Fibroblast of villous mesenchyme (primary cell): ENCODE measurements around the gene TMCO4. TPM values are rescaled to one million over a fixed set of nuclear protein-coding genes. Genes with fewer than 3 reads are reported as not detected.
"Not testable (repeated sequence)": the region's sequence is repeated elsewhere in the genome, so short reads cannot be mapped to it uniquely, and the experiment has no call there.

Experiments
- DNase-seq: peaks from one replicate; pipeline ENCODE4 v3.0.0-alpha.2; 2010; ENCODE audit warnings: low read depth
- H3K4me3 ChIP-seq: 2 replicates; pipeline ENCODE4 v1.5.1; 2011; ENCODE audit warnings: low read depth, mild to moderate bottlenecking, low read length
- total RNA-seq: library from RNA; depleted of rRNA; stranded (reverse); fragments of >200 nt; gene quantifications from 2 replicates; pipeline ENCODE4 v1.2.3, GENCODE V29; 2012
- TF ChIP-seq, protein P1 (sequence below): IDR thresholded peaks from 2 replicates; pipeline ENCODE4 v1.5.1; 2012; ENCODE audit warnings: low read depth, mild to moderate bottlenecking, low read length; ENCODE audit not compliant: insufficient read depth

TMCO4 gene
- total RNA-seq, 1 donor, result 20.7 TPM

DNA sequence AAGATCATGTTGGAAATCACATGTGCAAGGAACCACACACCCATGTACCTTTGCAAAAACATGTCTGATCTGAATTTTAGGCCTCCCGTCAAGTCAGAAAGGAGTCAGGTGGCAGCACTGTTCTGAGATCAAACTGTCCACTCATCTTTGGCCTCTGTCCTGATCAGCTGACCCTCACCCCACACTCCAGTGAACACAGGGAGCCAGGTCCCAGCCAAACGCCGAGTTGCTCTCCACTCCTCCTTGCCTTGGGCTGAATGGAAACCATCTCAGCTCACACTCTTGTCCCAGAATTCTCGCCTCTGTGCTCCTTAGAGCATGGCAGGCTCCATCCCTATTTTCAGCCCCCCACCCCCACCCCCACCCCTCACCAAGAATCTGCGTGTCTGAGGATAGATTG is 20.0 kb upstream of the TMCO4 start:
- no peak overlapping the region for H3K4me3 ChIP-seq
- TF ChIP-seq, protein P1, sequence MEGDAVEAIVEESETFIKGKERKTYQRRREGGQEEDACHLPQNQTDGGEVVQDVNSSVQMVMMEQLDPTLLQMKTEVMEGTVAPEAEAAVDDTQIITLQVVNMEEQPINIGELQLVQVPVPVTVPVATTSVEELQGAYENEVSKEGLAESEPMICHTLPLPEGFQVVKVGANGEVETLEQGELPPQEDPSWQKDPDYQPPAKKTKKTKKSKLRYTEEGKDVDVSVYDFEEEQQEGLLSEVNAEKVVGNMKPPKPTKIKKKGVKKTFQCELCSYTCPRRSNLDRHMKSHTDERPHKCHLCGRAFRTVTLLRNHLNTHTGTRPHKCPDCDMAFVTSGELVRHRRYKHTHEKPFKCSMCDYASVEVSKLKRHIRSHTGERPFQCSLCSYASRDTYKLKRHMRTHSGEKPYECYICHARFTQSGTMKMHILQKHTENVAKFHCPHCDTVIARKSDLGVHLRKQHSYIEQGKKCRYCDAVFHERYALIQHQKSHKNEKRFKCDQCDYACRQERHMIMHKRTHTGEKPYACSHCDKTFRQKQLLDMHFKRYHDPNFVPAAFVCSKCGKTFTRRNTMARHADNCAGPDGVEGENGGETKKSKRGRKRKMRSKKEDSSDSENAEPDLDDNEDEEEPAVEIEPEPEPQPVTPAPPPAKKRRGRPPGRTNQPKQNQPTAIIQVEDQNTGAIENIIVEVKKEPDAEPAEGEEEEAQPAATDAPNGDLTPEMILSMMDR, result no peak
- DNase-seq, result no peak

DNA sequence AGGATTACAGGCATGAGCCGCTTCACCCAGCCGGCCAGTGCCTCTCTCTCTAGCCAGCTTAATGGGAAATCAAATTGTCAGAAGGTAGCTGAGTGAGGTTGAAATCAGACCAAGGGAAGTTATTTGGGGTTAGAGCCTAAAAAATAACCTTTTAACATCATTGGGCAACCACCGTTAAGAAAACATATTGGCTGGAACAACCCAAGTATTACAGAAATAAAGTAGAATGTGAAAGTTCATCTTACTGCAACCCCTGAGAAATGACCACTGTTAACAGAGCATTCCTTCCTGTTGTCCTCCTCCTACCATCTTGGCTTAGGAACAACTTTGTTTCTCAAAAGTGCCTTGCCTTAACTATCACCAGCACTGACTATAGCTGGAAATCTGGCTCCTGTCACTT is 18.6 kb upstream of the TMCO4 start:
- TF ChIP-seq, protein P1, result no peak
- H3K4me3 ChIP-seq, result no peak overlapping the region
- no peak for DNase-seq

DNA sequence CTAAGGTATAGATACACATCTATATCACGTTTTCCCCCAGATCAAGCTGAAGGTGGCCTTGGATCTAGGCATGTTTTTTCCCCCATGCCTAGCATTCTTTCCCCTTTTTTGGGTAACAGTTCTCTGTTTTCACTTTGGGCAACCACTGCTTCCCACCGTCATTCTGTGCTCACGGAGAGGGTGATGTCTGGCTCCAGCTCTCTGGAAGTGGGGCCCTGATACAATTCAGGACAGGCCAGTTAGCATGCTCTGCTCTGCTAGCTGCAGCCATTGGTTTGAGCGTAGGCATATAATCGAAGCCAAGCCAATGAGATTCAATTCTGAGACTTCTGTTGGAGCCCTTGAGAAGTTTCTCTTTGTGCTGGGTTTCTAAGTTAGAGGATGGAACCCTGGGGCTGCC is 17.4 kb upstream of the TMCO4 start:
- no peak for DNase-seq
- H3K4me3 ChIP-seq, result no peak overlapping the region
- TF ChIP-seq, protein P1, result no peak

DNA sequence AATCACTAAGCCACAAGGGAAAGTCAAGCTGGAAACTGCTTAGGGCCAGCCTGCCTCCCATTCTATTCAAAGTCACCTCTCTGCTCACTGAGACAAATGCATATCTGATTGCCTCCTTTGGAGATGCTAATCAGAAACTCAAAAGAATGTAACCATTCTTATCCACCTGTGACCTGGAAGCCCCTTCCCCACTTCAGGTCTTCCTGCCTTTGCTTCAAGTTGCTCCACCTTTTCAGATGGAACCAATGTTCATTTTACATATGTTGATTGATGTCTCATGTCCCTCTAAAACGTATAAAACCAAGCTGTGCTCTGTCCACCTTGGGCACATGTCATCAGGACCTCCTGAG is 17.0 kb upstream of the TMCO4 start:
- not testable (repeated sequence) for H3K4me3 ChIP-seq, DNase-seq

DNA sequence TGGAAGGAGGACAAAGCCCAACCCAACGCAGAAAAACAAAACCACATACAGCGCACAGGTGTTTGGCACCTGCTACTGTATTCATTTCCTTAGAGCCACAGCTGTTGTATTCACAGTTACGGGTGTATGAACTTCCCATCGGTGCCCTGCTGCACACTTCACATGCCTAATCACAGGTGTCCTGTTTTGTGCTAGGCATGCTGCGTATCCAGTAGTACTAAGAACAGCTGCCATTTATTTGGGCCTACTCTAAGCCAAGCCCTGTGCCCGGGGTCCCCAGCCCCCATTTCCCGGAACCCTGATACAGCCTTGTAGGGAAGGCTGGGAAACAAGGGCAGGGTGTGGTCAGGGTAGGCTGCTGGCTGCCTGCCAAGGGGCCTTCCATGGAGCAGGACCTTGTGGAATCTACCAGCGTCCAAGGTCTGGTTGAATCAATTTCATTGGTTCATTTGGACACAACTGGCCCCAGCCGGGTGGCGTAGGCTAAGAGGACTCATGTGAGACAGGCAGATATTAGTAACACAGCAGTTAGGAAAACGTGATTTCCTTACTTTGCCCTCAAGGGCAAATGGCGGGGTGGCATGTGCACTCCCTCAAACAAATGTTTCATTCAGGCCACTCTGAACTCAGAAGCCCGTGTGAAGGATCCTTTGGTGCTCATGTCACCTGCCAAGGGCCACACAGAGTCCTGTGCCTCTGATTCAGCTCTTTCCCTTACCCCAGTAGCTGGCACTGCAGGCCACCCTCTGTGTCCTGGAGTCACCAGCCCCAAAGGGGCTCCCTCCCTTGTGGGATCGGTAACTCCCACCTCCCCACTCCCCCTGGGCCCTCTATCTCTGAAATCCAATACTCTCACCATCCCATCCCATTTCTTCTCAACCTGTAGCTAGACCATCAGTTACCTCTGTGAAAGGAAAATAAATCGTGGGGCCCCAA is 16.4 kb upstream of the TMCO4 start:
- H3K4me3 ChIP-seq, result no peak overlapping the region
- no peak for DNase-seq
- TF ChIP-seq, protein P1, result no peak

DNA sequence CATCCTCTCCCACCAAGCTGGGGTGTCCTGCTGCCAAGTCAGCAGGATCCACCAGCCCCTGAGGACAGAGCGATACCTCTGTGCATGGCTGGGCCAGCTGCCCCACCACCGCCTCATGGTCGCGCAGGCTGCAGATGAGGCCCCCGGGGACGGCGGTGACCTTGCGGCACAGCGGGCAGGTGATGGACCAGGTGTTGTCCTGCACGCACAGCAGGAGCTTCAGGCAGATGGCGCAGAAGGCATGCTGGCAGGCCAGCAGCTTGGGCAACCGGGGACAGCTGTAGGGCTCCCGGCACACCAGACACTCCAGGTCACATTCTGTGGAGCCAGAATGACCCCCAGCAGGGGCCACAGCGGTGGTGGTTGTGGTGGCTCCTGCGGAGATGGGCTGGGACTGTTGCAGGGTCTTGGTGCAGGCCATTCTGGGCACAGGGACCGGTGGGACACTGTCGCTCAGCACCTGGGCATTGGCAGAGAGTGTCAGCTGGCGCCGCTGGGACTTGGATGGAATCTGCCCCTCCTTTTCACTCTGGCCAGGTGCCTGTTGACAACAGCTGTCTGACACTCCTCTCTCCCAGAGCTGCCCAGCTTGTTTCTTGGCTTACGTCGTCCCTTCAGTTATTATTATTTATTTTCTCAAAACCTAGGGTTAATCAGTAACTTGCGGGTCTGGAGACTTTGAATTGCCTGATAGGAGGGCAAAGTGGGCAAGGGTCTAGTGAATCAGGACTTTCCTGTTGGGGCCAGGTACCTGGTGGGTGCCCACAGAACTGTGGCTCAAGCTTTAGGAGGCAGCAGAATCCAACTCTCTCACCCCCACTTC is 15.2 kb upstream of the TMCO4 start, which contains the start of gene RNF186:
Gene RNF186, minus strand, starts transcription at position 603 of the 823 bp plus-strand sequence. Its CDS starts 182 bp downstream, at position 421.
- H3K4me3 ChIP-seq, result no peak within 1 kb of the TSS
- DNase-seq, result no peak
- TF ChIP-seq, protein P1, result no peak

DNA sequence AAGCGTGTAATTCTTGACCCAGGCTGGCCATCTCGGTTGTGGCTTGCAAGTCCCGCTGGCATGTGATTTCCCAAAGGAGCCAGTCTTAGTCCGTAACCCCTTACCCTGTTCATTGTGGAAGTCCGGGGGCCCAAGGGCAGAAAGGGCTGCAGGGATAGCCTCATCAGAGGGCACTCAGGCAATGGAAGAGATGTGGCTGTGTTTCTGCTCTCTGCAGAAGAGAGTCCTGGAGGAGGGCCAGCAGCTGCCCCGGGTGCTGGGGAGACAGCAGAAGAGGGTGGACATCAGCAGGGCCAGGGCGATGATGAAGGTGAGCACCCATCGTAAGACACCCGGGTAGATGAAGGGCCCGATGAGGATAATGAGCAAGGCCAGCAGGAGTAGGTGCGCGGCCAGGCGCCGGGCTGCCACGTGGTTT is 14.5 kb upstream of the TMCO4 start:
- TF ChIP-seq, protein P1, result no peak
- H3K4me3 ChIP-seq, result no peak overlapping the region
- no peak for DNase-seq
